Measurements from ENCODE around the gene POLE4.

The POLE4 gene

GRCh38 chr2:75003276-75003675, 44.8 kb downstream of the POLE4 start:
- no peak for DNase-seq

DNA sequence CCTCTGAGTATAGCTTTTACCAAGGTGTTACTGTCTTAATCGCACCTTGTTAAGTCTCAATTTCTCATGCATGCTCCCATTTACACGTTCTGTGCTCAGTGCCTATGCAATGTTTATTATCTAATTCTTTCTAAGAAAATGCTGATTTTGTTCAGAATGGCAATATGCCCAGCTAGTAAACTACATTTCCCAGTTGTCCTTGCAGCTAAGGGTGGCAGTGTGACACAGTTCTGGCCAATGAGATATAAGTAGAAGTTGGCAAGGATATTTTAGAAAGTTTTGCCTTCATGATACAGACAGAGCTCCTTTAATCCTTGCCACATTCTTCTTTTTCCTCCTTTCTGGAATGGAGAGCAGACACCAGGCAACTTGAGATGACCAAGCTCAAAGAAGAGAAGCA, 45.3 kb downstream of the POLE4 start:
- DNase-seq, result no peak

DNA sequence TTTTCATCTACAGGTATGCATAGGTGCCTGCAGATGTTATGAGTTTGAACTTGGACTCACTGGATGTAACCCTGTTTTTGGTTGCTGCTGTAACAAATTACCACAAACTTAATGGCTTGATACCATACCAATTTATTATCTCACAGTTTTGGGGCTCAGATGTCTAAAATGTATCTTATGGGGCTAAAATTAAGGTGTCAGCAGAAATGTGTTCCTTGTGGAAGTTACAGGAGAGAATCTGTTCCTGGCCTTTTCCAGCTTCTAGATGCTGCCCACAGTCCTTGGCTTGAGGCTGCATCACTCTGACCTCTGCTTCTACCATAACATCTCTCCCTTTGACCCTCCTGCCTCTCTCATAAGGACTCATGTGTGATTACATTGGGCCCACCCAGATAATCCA, 47.6 kb downstream of the POLE4 start:
- no peak for DNase-seq

GRCh38 chr2:75007061-75007460, 48.6 kb downstream of the POLE4 start:
- no peak for DNase-seq

GRCh38 chr2:75007819-75008218, 49.4 kb downstream of the POLE4 start:
- no peak for DNase-seq

DNA sequence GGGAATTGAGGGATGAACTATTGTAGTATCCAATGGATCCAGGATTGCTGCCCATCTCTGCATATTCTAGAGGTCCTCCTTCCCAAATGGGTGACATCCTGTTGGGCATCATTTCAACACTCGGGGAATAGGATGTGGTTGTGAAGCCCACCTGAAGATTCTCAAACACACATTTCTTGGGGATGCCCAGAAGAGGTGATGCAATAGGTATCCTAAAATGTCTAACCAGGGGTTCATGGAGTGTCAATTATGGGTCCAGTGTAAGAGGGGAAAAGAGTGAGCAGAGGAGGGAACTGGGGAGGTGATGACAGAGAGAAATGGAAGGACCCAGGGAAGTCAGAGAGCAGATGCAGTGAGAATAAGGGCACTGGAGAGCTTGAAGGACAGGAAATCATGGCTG, 52.1 kb downstream of the POLE4 start:
- DNase-seq, result no peak

GRCh38 chr2:75012080-75012479, 53.6 kb downstream of the POLE4 start:
- DNase-seq, result no peak

GRCh38 chr2:75018162-75018561, 59.7 kb downstream of the POLE4 start:
- DNase-seq, result no peak

Data from NCI-H1930 (cell line).